Kidney (tissue), 14 donors: ENCODE results near the gene VAT1. TPM values are rescaled to one million over a fixed set of nuclear protein-coding genes. Genes with fewer than 3 reads are reported as not detected.

ENCODE experiments used
- DNase-seq, 5 donors: peaks; one replicate each; pipeline ENCODE4 v3.0.0-alpha.2; 2013 to 2020
- FAIRE-seq: peaks from 2 replicates; lab custom pipeline; 2012; peaks lifted over from hg19 to GRCh38; lab: Jason Lieb, UNC
- H3K27ac ChIP-seq, 2 donors: one replicate each; pipeline ENCODE4 v1.7.0; 2013; ENCODE audit warnings: low read depth in 2 of 2, low read length in 2 of 2, inconsistent platforms in 1 of 2
- H3K27me3 ChIP-seq: one replicate; pipeline ENCODE4 v1.7.1; 2013; ENCODE audit warnings: low read length, inconsistent platforms; ENCODE audit not compliant: control insufficient read depth, insufficient read depth
- H3K36me3 ChIP-seq, 3 donors: one replicate each; pipeline versions ENCODE4 v1.7.0 to v1.7.1; 2013; ENCODE audit warnings: low read length in 3 of 3, control low read depth in 1 of 3, inconsistent platforms in 1 of 3; ENCODE audit not compliant: insufficient read depth in 3 of 3, control insufficient read depth in 2 of 3
- H3K4me1 ChIP-seq, 3 donors: one replicate each; pipeline versions ENCODE4 v1.7.0 to v1.7.1; 2013; ENCODE audit warnings: low read length in 3 of 3, inconsistent platforms in 1 of 3, low read depth in 1 of 3; ENCODE audit not compliant: control insufficient read depth in 2 of 3, insufficient read depth in 2 of 3
- H3K4me3 ChIP-seq, 3 donors: one replicate each; pipeline versions ENCODE4 v1.7.0 to v1.8.1; 2013; ENCODE audit warnings: low read length in 3 of 3, control low read depth in 1 of 3, inconsistent platforms in 1 of 3
- H3K9ac ChIP-seq, 3 donors: one replicate each; pipeline versions ENCODE4 v1.7.0 to v1.7.1; 2013; ENCODE audit warnings: low read length in 3 of 3, control low read depth in 1 of 3, inconsistent platforms in 1 of 3
- H3K9me3 ChIP-seq, 3 donors: one replicate each; pipeline versions ENCODE4 v1.7.0 to v1.7.1; 2013; ENCODE audit warnings: low read length in 3 of 3, control low read depth in 1 of 3, inconsistent platforms in 1 of 3; ENCODE audit not compliant: control insufficient read depth in 2 of 3, insufficient read depth in 1 of 3
- CTCF ChIP-seq: IDR thresholded peaks from 3 replicates; pipeline ENCODE4 v1.5.1; 2012; ENCODE audit warnings: mild to moderate bottlenecking, moderate library complexity, borderline replicate concordance; ENCODE audit not compliant: insufficient read depth; ENCODE audit errors: extremely low read depth
- intact Hi-C: fragments of 100-400 bp; cut with DNase I; formaldehyde crosslinking; loops from one replicate; pipeline ENCODE4 v1.11.1; 2022
- polyA plus RNA-seq: library from polyadenylated mRNA; stranded (reverse); fragments of 350-450 nt; fragmentation: Illumina TruSeq; extraction: RNeasy Lipid Tissue Mini Kit (QIAGEN cat#74804); gene quantifications from one replicate; pipeline ENCODE4 v1.2.3, GENCODE V29; 2014; ENCODE audit warnings: low read depth, low replicate concordance; ENCODE audit not compliant: insufficient read depth
- total RNA-seq: library from RNA; stranded (reverse); fragmentation: NEBNext Ultra II Directional; extraction: Animal tissue kit (Norgen Biotek cat#: 25700); gene quantifications from one replicate; pipeline ENCODE4 v1.2.1, GENCODE V29; 2021
- donor health status: control.
- donor health status: control.
- donor health status: control.
- donor health status: control.
- donor health status: control.
- donor health status: DM: yes; HTN: yes; CAD: no.
- donor health status: Normal renal cell carcinoma (clear cell type).

The VAT1 gene
- total and polyA plus RNA-seq, 2 donors from 2014 or later = 119 to 133 TPM

DNA sequence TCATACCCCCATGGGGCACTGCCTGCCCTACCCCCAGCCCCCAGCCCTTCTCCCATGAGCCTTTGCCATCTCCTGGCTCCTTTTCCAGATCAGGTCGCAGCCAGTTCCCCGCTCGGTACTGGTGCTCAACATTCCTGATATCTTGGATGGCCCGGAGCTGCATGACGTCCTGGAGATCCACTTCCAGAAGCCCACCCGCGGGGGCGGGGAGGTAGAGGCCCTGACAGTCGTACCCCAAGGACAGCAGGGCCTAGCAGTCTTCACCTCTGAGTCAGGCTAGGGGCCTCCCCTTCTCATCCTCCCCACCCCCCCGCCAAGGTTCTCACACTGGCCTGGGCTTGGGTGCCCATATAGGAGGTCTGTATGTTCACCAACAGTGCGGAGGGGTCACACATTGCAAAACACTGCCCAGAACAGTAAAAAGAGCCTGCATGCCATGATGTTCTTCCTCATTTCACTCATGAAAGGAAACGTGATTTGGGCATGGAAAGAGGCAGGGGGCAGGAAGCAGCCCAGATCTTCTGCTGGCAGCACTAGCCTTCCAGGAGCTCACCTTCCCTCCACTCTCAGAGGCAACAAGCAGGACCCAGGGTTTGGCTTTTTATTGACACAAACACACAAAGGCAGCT, 8.1 kb downstream of the VAT1 start:
- peaks cover 0 to 11% (median 0%) of the 10 kb centered on the region in 3 donors for H3K4me1 ChIP-seq
- H3K27me3 ChIP-seq = no peaks in the 10 kb centered on the region
- no peaks in the 10 kb centered on the region for H3K9me3 ChIP-seq
- no peak for DNase-seq
- H3K27ac ChIP-seq = no peak overlapping the region
- intact Hi-C loops = no loop called here
- peaks cover 0 to 7% (median 5%) of the 10 kb centered on the region in 3 donors for H3K36me3 ChIP-seq
- no peak for TF ChIP-seq CTCF
- no peak overlapping the region for H3K4me3 ChIP-seq
- FAIRE-seq = no peak
- no peak overlapping the region for H3K9ac ChIP-seq

DNA sequence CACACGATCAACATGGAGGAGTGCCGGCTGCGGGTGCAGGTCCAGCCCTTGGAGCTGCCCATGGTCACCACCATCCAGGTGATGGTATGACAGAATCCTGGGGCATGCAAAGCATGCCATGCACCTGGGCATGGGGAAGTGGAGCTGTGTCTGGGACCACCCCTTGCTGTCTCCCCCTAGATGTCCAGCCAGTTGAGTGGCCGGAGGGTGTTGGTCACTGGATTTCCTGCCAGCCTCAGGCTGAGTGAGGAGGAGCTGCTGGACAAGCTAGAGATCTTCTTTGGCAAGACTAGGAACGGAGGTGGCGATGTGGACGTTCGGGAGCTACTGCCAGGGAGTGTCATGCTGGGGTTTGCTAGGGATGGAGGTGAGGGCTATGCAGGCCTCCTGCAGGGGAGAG, 8.9 kb downstream of the VAT1 start:
- Histone ChIP-seq H3K36me3 (peaks cover 0 to 7% (median 5%) of the 10 kb centered on the region in 3 donors), H3K27me3 (no peaks in the 10 kb centered on the region), H3K9ac (no peak overlapping the region), H3K4me3 (no peak overlapping the region), H3K4me1 (peaks cover 0 to 7% (median 0%) of the 10 kb centered on the region in 3 donors), H3K27ac (no peak overlapping the region), H3K9me3 (no peaks in the 10 kb centered on the region)
- TF ChIP-seq CTCF = no peak
- DNase-seq (peak in 1 of 5 donors; percentile 54), FAIRE-seq (no peak)
- intact Hi-C loops = no loop called here

DNA sequence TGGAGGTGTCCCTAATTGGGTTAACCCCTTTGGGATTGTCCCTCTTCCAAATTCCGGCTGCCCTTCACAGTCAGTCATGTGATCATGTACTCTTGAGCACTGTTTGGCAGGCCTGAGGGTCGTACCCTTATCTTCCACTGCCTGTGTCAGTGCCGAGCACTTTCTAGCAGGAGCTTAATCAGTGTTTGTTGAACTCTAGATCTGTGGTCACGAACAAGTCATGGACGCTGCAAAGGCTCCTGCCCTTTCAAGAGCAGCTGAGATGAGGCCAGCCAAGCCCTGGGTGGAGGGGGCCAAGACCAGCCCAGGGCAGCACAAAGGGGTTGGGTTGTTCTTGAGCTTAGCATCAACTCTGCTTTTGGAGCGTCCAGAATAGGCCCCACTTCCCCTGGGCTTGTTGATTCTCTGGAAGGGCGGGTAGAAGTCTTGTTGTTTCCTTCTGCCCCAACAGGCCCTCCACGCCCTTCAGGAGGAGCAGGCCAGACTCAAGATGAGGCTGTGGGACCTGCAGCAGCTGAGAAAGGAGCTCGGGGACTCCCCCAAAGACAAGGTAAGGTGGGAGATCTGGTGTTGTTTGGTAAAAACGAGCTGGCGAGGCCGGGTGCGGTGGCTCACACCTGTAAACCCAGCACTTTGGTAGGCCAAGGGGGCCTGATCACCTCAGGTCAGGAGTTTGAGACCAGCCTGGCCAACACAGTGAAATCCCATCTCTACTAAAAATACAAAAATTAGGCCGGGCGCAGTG, 10.3 kb downstream of the VAT1 start:
- no peak for TF ChIP-seq CTCF
- DNase-seq (peak in 1 of 5 donors; percentile 77), FAIRE-seq (no peak)
- H3K4me3 ChIP-seq = no peak overlapping the region
- H3K27me3 ChIP-seq = no peaks in the 10 kb centered on the region
- peaks cover 0 to 8% (median 0%) of the 10 kb centered on the region in 3 donors for H3K4me1 ChIP-seq
- H3K9ac ChIP-seq = no peak overlapping the region
- no peaks in the 10 kb centered on the region for H3K9me3 ChIP-seq
- peaks cover 0 to 7% (median 5%) of the 10 kb centered on the region in 3 donors for H3K36me3 ChIP-seq
- H3K27ac ChIP-seq = no peak overlapping the region
- intact Hi-C loops = no loop called here
